Stimulated activated CD4-positive, alpha-beta T cell treated with anti-CD3 and anti-CD28 coated beads, Interleukin-2, amount 100 ng/mL, for 24 hours (primary cell): ENCODE data around the gene ETNK1.
A peak's percentile ranks its signal among the peaks of the same experiment; 100 is the strongest.

Source experiments
- DNase-seq, 2 donors: peaks; one replicate each; pipeline ENCODE4 v3.0.0-alpha.2; 2020

Gene ETNK1

GRCh38 chr12:22635812-22636211 lies 10.8 kb downstream of the ETNK1 start:
- DNase-seq: no peak

GRCh38 chr12:22640851-22641250 lies 15.9 kb downstream of the ETNK1 start:
- DNase-seq: no peak

GRCh38 chr12:22641353-22642053 lies 16.5 kb downstream of the ETNK1 start:
- DNase-seq: no peak

GRCh38 chr12:22648668-22649067 lies 23.7 kb downstream of the ETNK1 start:
- DNase-seq: no peak

- DNase-seq: no peak
These were observed 28.1 kb downstream of the ETNK1 start for GRCh38 chr12:22653075-22653474.

- no peak for DNase-seq
These were observed 28.8 kb downstream of the ETNK1 start for GRCh38 chr12:22653791-22654190.

- DNase-seq: no peak
These were observed 31.4 kb downstream of the ETNK1 start for GRCh38 chr12:22656376-22656775.

GRCh38 chr12:22656831-22657230 lies 31.9 kb downstream of the ETNK1 start:
- no peak for DNase-seq

GRCh38 chr12:22657538-22657937 lies 32.6 kb downstream of the ETNK1 start:
- no peak for DNase-seq

- DNase-seq: peak in 1 of 2 donors; percentile 28
These were observed 33.2 kb downstream of the ETNK1 start for GRCh38 chr12:22658214-22658613.

GRCh38 chr12:22662356-22662755 lies 37.4 kb downstream of the ETNK1 start:
- DNase-seq: no peak

GRCh38 chr12:22665476-22665875 lies 40.5 kb downstream of the ETNK1 start:
- DNase-seq: no peak

GRCh38 chr12:22667122-22667521 lies 42.2 kb downstream of the ETNK1 start:
- no peak for DNase-seq

- DNase-seq: no peak
These were observed 43.5 kb downstream of the ETNK1 start for GRCh38 chr12:22668441-22668840.

GRCh38 chr12:22670762-22671161 lies 45.8 kb downstream of the ETNK1 start:
- no peak for DNase-seq

- DNase-seq: no peak
These were observed 48.0 kb downstream of the ETNK1 start for GRCh38 chr12:22672951-22673350.

- no peak for DNase-seq
These were observed 53.0 kb downstream of the ETNK1 start for GRCh38 chr12:22677781-22678574.

- DNase-seq: no peak
These were observed 57.7 kb downstream of the ETNK1 start for GRCh38 chr12:22682663-22683062.

- DNase-seq: no peak
These were observed 58.2 kb downstream of the ETNK1 start for GRCh38 chr12:22683131-22683530.

GRCh38 chr12:22684140-22685118 lies 59.5 kb downstream of the ETNK1 start:
- no peak for DNase-seq

GRCh38 chr12:22686193-22686592 lies 61.2 kb downstream of the ETNK1 start:
- DNase-seq: no peak

GRCh38 chr12:22687361-22688076 lies 62.5 kb downstream of the ETNK1 start:
- no peak for DNase-seq

GRCh38 chr12:22689876-22690275 lies 64.9 kb downstream of the ETNK1 start:
- DNase-seq: no peak
